Ovary (tissue), 10 donors: ENCODE data around the gene STAP1. TPM values are rescaled to one million over a fixed set of nuclear protein-coding genes. Genes with fewer than 3 reads are reported as not detected.

Source experiments
- DNase-seq, 5 donors: peaks; one replicate each; pipeline ENCODE4 v3.0.0-alpha.2; 2019 to 2020
- H3K27ac ChIP-seq, 2 donors: fragments of 200-600 bp; one replicate each; pipeline versions ENCODE4 v1.5.1 to v1.8.0; 2019 to 2022
- H3K27me3 ChIP-seq: fragments of 200-600 bp; one replicate; pipeline ENCODE4 v1.8.0; 2022
- H3K36me3 ChIP-seq: fragments of 200-600 bp; sonication (generic); one replicate; pipeline ENCODE4 v1.5.1; 2019
- H3K4me1 ChIP-seq: one replicate; pipeline ENCODE4 v1.8.1; 2013; ENCODE audit warnings: mild to moderate bottlenecking, moderate library complexity; ENCODE audit not compliant: insufficient read depth
- H3K4me3 ChIP-seq: fragments of 200-600 bp; sonication (generic); one replicate; pipeline ENCODE4 v1.5.1; 2017
- H3K9me3 ChIP-seq, 2 donors: fragments of 200-600 bp in 1 of 2; sonication (generic) in 1 of 2; one replicate each; pipeline versions ENCODE4 v1.5.1 to v1.8.1; 2013 to 2019; ENCODE audit warnings: mild to moderate bottlenecking in 1 of 2, moderate library complexity in 1 of 2
- EP300 ChIP-seq: sonication (generic); formaldehyde crosslinking; IDR thresholded peaks from one replicate; pipeline ENCODE4 v1.6.1; 2017; ENCODE audit warnings: antibody characterized with exemption
- POLR2A ChIP-seq: fragments of 450-650 bp; IDR thresholded peaks from one replicate; pipeline ENCODE4 v1.6.1; 2017; ENCODE audit warnings: antibody characterized with exemption, mild to moderate bottlenecking, moderate library complexity
- WGBS, 3 donors: extraction: QIAGEN DNeasy Blood & Tissue Kit in 1 of 3; methylation state at CpG; one replicate each; pipeline versions ENCODE4 v1.1.5 to v1.1.7; 2013 to 2017; 5-methylcytosine and 5-hydroxymethylcytosine counted together
- intact Hi-C, 4 donors: fragments of 100-400 bp; cut with DNase I; formaldehyde crosslinking; loops; one replicate each; pipeline versions ENCODE4 v1.11.0 to v1.15.1; 2022 to 2023
- long read RNA-seq, 3 donors: library from polyadenylated mRNA in 2 of 3; unstranded in 2 of 3; transcript quantifications; one replicate each; pipeline ENCODE4 v2.0.0 and lab custom pipeline, GENCODE V29; 2021 to 2026
- polyA plus RNA-seq, 2 donors: library from polyadenylated mRNA; stranded (reverse); fragments of 200-250 nt in 1 of 2; fragments of 350-450 nt in 1 of 2; fragmentation: Illumina TruSeq in 1 of 2; extraction: RNeasy Lipid Tissue Mini Kit (QIAGEN cat#74804) in 1 of 2; gene quantifications; one replicate each; pipeline ENCODE4 v1.2.3, GENCODE V29; 2013 to 2014
- total RNA-seq, 7 donors: library from RNA; depleted of rRNA in 2 of 7; stranded (reverse); fragments of >200 nt in 2 of 7; fragmentation: NEBNext Ultra II Directional in 3 of 7; extraction: Animal tissue kit (Norgen Biotek cat#: 25700) in 3 of 7; gene quantifications; one replicate each; pipeline versions ENCODE4 v1.1.0 to v1.2.4, GENCODE V29; 2016 to 2023
- TF ChIP-seq, protein P1 (sequence below), 3 donors: fragments of 450-650 bp in 2 of 3; fragments of 200-600 bp in 1 of 3; IDR thresholded peaks; one replicate each; pipeline versions ENCODE4 v1.5.1 to v1.8.0; 2016 to 2022; ENCODE audit warnings: antibody characterized with exemption in 3 of 3, mild to moderate bottlenecking in 1 of 3
- donor health status: DM: no; HTN: no; CAD: no; lungs with moderate emphysema.
- donor health status: DM: no; HTN: no; CAD: no.
- donor health status: Bipolar disorder and iron deficiency.
- donor health status: DM: yes; HTN: yes; CAD: no.
- donor health status: DM: no; HTN: no; CAD: no.
- donor health status: DM: yes; HTN: yes; CAD: no.

The STAP1 gene, protein sequence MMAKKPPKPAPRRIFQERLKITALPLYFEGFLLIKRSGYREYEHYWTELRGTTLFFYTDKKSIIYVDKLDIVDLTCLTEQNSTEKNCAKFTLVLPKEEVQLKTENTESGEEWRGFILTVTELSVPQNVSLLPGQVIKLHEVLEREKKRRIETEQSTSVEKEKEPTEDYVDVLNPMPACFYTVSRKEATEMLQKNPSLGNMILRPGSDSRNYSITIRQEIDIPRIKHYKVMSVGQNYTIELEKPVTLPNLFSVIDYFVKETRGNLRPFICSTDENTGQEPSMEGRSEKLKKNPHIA
- total RNA-seq = not detected
- under 1 TPM; 0.12 to 0.40 TPM for polyA plus RNA-seq
- long read RNA-seq, donor 1 = 0 reads
- long read RNA-seq, donor 2 = 0 reads
- long read RNA-seq, donor 3 = 0 reads

DNA sequence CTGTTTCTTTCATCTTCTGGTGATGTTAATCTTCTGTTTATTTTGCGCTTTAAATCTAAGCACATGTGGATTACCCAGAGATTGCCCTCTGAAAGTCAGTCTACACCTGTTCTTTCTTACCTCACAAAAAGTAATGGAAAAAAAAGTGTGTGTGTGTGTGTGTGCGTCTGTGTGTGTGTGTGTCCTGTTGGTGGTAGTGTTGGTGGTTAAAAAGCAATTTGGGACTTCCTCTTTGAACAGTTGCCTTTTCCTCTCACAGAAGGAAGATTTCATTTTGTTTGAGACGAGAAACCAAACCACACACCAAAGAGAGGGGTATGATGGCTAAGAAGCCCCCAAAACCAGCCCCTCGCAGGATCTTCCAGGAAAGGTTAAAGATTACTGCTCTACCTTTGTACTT lies at the start of gene STAP1:
TSS of gene STAP1 (plus strand) at position 235 of the 400 bp plus-strand sequence. CDS start at position 318, 83 bp downstream.
- Histone ChIP-seq H3K4me3 (no peak within 1 kb of the TSS), H3K4me1 (no peaks in the 10 kb centered on the region), H3K36me3 (no peaks in the 10 kb centered on the region), H3K27ac (no peak within 1 kb of the TSS), H3K9me3 (no peaks in the 10 kb centered on the region), H3K27me3 (no peaks in the 10 kb centered on the region)
- DNase-seq = no peak
- intact Hi-C loops = no loop called here
- 79 to 89% (median 88%) methylated on average over 4 of the region's 4 CpGs for WGBS, 3 donors
- TF ChIP-seq POLR2A = no peak
- TF ChIP-seq, protein P1, sequence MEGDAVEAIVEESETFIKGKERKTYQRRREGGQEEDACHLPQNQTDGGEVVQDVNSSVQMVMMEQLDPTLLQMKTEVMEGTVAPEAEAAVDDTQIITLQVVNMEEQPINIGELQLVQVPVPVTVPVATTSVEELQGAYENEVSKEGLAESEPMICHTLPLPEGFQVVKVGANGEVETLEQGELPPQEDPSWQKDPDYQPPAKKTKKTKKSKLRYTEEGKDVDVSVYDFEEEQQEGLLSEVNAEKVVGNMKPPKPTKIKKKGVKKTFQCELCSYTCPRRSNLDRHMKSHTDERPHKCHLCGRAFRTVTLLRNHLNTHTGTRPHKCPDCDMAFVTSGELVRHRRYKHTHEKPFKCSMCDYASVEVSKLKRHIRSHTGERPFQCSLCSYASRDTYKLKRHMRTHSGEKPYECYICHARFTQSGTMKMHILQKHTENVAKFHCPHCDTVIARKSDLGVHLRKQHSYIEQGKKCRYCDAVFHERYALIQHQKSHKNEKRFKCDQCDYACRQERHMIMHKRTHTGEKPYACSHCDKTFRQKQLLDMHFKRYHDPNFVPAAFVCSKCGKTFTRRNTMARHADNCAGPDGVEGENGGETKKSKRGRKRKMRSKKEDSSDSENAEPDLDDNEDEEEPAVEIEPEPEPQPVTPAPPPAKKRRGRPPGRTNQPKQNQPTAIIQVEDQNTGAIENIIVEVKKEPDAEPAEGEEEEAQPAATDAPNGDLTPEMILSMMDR (IDR thresholded peaks at IDR 0.05) = no peak
- no peak for TF ChIP-seq EP300

DNA sequence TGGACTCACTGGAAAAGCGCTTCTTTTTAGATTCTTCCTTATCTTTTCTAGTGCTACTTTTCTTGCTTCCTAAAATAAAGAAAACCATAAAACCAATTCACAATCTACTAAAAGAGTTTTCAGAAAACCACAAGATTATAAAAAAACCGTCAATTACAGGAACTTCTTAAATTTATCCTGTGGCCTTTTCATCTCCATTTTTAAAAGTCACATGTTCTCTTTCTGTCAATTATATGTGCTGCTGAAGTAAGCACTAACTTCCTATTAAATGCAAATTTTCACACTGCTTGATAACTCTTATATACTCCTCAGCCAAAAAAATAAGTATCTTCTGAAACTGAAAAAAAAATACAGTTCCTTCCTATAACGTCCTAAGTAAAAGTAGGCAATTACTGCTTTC lies 46.0 kb upstream of the STAP1 start:
- 87 to 89% (median 88%) methylated on average over 3 of the region's 3 CpGs for WGBS, 3 donors
- H3K9me3 ChIP-seq = no peaks in the 10 kb centered on the region
- H3K4me3 ChIP-seq = no peak overlapping the region
- TF ChIP-seq, protein P1 (IDR thresholded peaks at IDR 0.05) = no peak
- TF ChIP-seq EP300 (no peak), POLR2A (no peak)
- no peaks in the 10 kb centered on the region for H3K36me3 ChIP-seq
- no peaks in the 10 kb centered on the region for H3K27me3 ChIP-seq
- H3K4me1 ChIP-seq = no peaks in the 10 kb centered on the region
- no peak overlapping the region for H3K27ac ChIP-seq
- intact Hi-C loops = no loop called here
- no peak for DNase-seq

DNA sequence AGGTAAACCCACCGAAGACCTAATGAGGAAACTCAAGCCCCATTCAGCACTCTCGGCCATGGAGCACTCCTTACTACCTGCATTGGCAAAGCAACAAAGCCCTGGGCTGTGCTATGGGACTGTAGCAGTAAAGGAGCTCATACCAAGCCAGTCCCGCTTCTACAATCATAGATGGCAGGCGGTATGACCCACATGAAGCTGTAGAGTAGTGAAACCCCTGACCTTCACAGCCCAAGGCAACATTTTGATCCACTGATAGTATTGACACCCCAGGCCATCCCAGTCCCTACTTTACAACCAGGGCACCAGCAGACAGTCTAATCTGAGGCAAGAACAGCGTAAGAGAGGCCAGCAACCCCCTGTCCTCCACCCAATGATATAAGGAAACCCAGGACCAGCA lies 38.4 kb upstream of the STAP1 start:
- TF ChIP-seq EP300 (no peak), POLR2A (no peak)
- TF ChIP-seq, protein P1 (IDR thresholded peaks at IDR 0.05) = no peak
- no peaks in the 10 kb centered on the region for H3K27me3 ChIP-seq
- no peaks in the 10 kb centered on the region for H3K36me3 ChIP-seq
- no peak overlapping the region for H3K4me3 ChIP-seq
- no peak overlapping the region for H3K27ac ChIP-seq
- intact Hi-C loops = no loop called here
- WGBS, 3 donors = 95 to 99% (median 97%) methylated on average over 5 of the region's 5 CpGs
- H3K9me3 ChIP-seq = no peaks in the 10 kb centered on the region
- no peak for DNase-seq
- H3K4me1 ChIP-seq = no peaks in the 10 kb centered on the region

DNA sequence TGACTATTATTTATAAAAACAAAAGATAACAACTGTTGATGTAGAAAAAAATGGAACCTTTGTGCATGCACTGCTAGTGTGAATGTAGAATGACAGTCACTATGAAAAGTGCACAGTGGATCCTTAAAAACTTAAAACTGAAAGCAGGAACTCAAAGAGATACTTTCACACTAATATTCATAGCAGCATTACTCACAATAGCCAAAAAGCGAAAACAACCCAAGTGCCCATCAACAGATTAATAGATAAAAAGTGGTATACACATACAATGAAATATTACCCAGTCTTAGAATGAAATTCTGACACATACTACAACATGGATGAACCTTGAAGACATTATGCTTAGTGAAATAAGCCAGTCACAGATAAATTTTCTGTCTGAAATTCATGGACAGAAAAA lies 37.0 kb upstream of the STAP1 start:
- no peak overlapping the region for H3K27ac ChIP-seq
- TF ChIP-seq POLR2A (no peak), EP300 (no peak)
- TF ChIP-seq, protein P1 (IDR thresholded peaks at IDR 0.05) = no peak
- intact Hi-C loops = no loop called here
- H3K4me3 ChIP-seq = no peak overlapping the region
- no peaks in the 10 kb centered on the region for H3K27me3 ChIP-seq
- DNase-seq = no peak
- H3K36me3 ChIP-seq = no peaks in the 10 kb centered on the region
- H3K9me3 ChIP-seq = no peaks in the 10 kb centered on the region
- H3K4me1 ChIP-seq = no peaks in the 10 kb centered on the region
- 91 to 98% (median 97%) methylated on average over 1 of the region's 1 CpG for WGBS, 3 donors
